ENCODE measurements around the gene MRPL23.
"Not testable (repeated sequence)": the region's sequence is repeated elsewhere in the genome, so short reads cannot be mapped to it uniquely, and the experiment has no call there.

The MRPL23 gene

DNA sequence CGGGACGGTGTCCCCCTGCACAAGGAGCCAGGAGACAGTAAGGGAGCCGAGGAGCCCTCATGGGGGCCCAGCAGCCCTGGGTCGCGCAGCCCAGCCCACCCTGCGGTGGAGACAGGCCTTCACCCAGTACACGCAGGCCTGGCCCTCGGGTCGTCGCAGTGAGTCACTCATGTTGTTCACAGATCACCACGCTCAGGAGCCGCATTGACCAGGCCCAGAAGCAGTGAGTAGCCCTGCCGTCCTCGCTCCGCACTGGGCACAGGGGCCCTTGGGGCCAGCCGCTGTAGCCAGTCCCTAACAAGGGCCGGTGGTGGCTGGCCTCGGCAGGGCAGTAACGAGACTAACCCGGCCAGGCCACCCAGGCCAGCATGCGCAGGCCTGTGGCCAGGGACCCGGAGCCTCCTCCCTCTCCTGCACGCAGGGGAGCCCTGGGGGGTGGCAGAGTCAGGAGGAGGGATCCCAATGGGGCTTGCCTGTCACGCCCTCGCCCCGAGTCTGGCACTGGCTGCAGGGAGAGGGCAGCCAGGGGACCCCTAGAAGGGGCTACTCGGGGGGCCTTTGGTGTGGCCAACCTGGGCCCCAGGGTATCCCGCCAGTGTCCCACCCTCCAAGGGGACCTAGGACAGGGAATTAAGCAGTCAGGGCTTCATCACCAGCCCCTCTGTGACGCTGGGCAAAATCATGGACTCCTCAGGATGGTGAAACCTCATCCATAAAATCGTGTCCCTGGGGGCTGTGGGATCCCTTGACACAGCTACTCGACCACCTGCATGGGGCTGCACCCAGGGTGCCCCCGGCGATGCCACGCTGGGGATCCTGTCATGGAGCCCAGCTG lies 10.1 kb upstream of the MRPL23 start:
- H3K4me1 ChIP-seq (ENCODE audit: control insufficient read depth in 1 of 2, insufficient read depth in 2 of 2, low read length in 2 of 2) = peaks cover 0 to 10% of the 10 kb centered on the region in 2 donors
- H3K4me3 ChIP-seq (ENCODE audit: low read depth in 1 of 2, low read length in 2 of 2) = no peak overlapping the region
- no peaks in the 10 kb centered on the region for H3K9me3 ChIP-seq (ENCODE audit: control insufficient read depth in 1 of 2, low read length in 2 of 2)
- H3K36me3 ChIP-seq (ENCODE audit: control insufficient read depth in 1 of 2, insufficient read depth in 2 of 2, low read length in 2 of 2) = no peaks in the 10 kb centered on the region
- no peak overlapping the region for H3K27ac ChIP-seq (ENCODE audit: low read length)
- H3K27me3 ChIP-seq (ENCODE audit: low read depth, low read length) = no peaks in the 10 kb centered on the region

DNA sequence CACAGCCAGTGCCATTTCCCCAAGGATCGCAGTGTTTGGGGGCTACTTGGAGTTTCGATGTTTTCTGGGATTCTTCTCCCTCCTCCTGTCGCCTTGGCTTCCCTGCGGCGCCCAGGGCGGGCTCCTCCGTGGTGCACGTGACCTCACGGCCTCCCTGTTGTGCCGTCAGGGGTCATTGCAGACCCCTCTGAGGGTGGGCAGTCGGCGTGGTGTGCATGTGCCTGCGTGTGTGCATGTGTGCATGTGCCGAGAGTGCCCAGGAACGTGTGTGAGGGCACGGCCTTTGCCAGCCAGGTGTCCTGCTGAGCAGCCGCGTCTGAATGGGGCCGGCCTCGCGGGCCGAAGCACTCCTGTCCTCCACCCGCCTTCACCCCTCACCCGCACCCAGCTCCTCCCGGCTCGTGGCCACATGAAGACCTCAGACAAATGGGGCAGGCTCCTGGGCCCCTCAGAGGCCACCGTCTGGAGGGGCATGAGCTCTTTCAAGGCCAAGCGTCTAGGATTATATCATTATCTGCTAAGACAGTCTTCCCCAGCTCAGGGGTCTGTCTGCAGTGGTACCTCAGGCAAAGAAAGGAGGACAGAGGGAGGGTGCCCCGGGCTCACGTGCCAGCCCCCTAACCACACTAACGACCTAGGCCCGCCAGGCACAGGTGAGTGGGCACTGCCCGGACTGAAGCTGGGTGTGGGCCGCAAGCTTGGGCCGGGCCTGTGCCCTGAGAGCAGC lies 9.4 kb upstream of the MRPL23 start:
- H3K27ac ChIP-seq (ENCODE audit: low read length) = no peak overlapping the region
- no peaks in the 10 kb centered on the region for H3K36me3 ChIP-seq (ENCODE audit: control insufficient read depth in 1 of 2, insufficient read depth in 2 of 2, low read length in 2 of 2)
- no peaks in the 10 kb centered on the region for H3K27me3 ChIP-seq (ENCODE audit: low read depth, low read length)
- peaks cover 0 to 10% of the 10 kb centered on the region in 2 donors for H3K4me1 ChIP-seq (ENCODE audit: control insufficient read depth in 1 of 2, insufficient read depth in 2 of 2, low read length in 2 of 2)
- no peak overlapping the region for H3K4me3 ChIP-seq (ENCODE audit: low read depth in 1 of 2, low read length in 2 of 2)
- no peaks in the 10 kb centered on the region for H3K9me3 ChIP-seq (ENCODE audit: control insufficient read depth in 1 of 2, low read length in 2 of 2)

DNA sequence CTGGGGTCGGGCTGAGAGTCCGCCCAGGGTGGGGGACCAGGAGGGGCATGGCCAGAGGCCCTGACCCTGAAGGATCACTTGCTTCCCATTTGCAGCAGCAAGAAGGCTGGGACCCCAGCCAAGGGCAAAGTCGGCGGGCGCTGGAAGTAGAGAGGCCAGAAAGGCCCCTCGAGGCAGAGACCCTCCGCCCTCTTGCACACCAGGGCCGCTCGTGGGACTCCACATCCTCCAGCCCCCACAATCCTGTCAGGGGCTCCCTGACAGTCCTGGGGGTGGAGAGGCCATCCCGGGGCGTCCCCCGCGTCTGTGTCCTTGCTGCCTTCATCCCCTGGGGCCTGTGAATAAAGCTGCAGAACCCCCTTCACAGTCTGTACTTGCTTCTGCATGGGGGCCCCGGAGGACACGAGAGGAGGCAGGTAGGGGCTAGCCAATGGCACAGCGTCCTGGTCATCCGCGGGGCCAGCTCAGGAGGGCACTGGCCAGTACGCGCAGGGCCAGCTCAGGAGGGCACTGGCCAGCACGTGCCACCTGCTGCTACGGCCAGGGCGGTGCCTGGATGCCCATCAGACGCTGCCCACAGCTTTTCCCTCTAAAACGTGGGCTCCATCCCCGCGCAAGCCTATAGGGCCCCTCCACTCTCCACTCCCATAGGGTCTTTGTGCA lies 8.7 kb upstream of the MRPL23 start:
- Histone ChIP-seq H3K4me3 (ENCODE audit: low read depth in 1 of 2, low read length in 2 of 2) (no peak overlapping the region), H3K4me1 (ENCODE audit: control insufficient read depth in 1 of 2, insufficient read depth in 2 of 2, low read length in 2 of 2) (peaks cover 0 to 10% of the 10 kb centered on the region in 2 donors), H3K36me3 (ENCODE audit: control insufficient read depth in 1 of 2, insufficient read depth in 2 of 2, low read length in 2 of 2) (no peaks in the 10 kb centered on the region), H3K27ac (ENCODE audit: low read length) (no peak overlapping the region), H3K9me3 (ENCODE audit: control insufficient read depth in 1 of 2, low read length in 2 of 2) (no peaks in the 10 kb centered on the region), H3K27me3 (ENCODE audit: low read depth, low read length) (no peaks in the 10 kb centered on the region)

DNA sequence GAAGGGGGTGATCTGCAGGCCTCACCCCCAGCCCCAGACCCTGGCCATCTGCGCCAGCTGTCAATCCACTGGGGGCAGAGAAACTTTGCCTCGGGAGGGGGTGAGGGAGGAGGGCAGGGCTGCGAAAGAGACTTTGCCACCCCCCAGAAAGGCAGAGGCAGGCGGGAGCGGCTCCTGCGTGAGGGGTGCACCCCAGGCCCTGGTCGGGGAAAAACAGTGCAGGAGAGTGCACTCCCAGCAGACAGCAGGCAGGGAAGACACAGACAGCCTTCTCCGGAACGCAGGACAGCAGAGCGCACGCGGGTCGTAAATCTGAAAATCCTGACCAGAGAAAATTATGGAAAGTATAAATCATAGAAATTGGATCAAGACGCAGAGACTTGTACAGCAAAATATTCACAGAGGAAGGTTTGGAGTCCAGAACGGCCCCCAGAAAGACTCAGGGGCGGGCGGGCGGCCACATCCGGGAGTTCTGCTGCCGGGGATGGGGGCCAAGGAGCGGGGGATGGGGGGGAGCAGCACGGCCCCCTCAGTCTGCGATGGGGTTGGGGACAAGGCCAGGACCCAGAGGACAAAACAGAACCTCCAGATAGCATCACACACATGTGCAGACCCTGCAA lies 8.0 kb upstream of the MRPL23 start:
- H3K9me3 ChIP-seq (ENCODE audit: control insufficient read depth in 1 of 2, low read length in 2 of 2) = no peaks in the 10 kb centered on the region
- no peaks in the 10 kb centered on the region for H3K36me3 ChIP-seq (ENCODE audit: control insufficient read depth in 1 of 2, insufficient read depth in 2 of 2, low read length in 2 of 2)
- peaks cover 0 to 10% of the 10 kb centered on the region in 2 donors for H3K4me1 ChIP-seq (ENCODE audit: control insufficient read depth in 1 of 2, insufficient read depth in 2 of 2, low read length in 2 of 2)
- H3K27me3 ChIP-seq (ENCODE audit: low read depth, low read length) = no peaks in the 10 kb centered on the region
- no peak overlapping the region for H3K27ac ChIP-seq (ENCODE audit: low read length)
- no peak overlapping the region for H3K4me3 ChIP-seq (ENCODE audit: low read depth in 1 of 2, low read length in 2 of 2)

DNA sequence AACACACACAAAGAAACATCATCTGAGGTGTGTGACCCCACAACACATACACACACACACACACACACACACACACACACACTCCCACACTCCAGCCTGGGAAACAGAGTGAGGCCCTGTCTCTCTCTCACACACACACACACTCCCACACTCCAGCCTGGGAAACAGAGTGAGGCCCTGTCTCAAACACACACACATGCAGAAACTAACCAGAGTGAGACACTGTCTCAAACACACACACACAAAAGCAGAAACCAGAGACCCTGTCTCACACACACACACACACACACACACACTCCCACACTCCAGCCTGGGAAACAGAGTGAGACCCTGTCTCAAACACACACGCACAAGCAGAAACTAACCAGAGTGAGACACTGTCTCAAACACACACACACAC lies 7.3 kb upstream of the MRPL23 start:
- not testable (repeated sequence) for H3K27ac ChIP-seq (ENCODE audit: low read length); H3K9me3 ChIP-seq (ENCODE audit: control insufficient read depth in 1 of 2, low read length in 2 of 2); H3K4me3 ChIP-seq (ENCODE audit: low read depth in 1 of 2, low read length in 2 of 2)

DNA sequence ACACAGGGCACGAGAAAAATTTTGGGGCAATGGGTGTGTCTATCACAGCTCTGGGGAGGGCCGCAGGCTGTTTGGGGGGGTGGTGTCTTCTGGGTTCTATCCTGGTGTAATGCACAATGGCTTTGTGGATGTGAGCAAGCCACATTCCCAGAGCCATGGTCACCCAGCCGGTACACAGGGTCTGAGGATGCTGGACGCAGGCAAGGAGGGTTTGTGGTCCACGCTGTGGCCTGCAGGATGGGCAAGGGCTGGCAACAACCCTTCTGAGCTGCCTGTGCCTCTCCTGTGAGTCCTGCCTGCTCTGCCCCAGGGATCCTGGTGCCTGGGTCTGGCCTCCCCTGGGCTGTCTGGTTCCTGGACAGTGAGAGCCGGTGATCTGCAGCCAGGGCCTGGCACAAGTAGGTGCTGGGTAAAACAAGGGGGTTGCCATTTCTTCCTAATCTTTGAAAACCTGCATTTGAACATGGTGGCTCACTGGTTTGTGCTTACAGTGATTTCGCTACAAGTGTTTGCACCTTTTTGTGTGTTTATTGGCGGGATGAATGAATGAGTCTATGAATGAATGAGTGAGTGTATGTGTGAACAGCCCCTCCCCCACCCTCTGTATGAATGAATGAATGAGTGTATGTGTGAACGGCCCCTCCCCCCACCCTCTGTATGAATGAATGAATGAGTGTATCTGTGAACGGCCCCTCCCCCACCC lies 4.4 kb upstream of the MRPL23 start:
- Histone ChIP-seq H3K4me3 (ENCODE audit: low read depth in 1 of 2, low read length in 2 of 2) (no peak overlapping the region), H3K27ac (ENCODE audit: low read length) (no peak overlapping the region), H3K27me3 (ENCODE audit: low read depth, low read length) (no peaks in the 10 kb centered on the region), H3K9me3 (ENCODE audit: control insufficient read depth in 1 of 2, low read length in 2 of 2) (no peaks in the 10 kb centered on the region), H3K36me3 (ENCODE audit: control insufficient read depth in 1 of 2, insufficient read depth in 2 of 2, low read length in 2 of 2) (no peaks in the 10 kb centered on the region), H3K4me1 (ENCODE audit: control insufficient read depth in 1 of 2, insufficient read depth in 2 of 2, low read length in 2 of 2) (peaks cover 0 to 10% of the 10 kb centered on the region in 2 donors)

More for the DNA sequence above, 7.3 kb upstream of the MRPL23 start:
- H3K4me1 ChIP-seq (ENCODE audit: control insufficient read depth in 1 of 2, insufficient read depth in 2 of 2, low read length in 2 of 2) = peaks cover 0 to 10% of the 10 kb centered on the region in 2 donors
- H3K27me3 ChIP-seq (ENCODE audit: low read depth, low read length); H3K36me3 ChIP-seq (ENCODE audit: control insufficient read depth in 1 of 2, insufficient read depth in 2 of 2, low read length in 2 of 2): not testable (repeated sequence)

DNA sequence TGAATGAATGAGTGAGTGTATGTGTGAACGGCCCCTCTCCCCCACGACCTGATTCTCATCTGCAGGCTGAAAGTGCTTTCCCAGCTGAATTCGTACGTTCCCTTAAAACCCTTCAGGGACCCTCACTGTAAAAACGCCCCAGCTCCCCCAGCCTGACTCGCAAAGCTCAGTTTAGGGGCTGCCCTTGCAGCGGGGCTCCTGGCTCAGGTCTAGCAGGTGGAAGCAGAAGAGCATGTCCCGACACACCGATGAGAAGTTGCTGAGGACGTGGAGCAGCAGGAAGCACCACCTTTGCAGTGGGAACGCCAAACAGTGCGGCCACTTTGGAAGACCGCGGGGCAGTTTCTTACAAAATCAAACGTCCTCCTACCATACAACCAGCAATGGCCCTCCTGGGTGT lies 3.6 kb upstream of the MRPL23 start:
- Histone ChIP-seq H3K4me1 (ENCODE audit: control insufficient read depth in 1 of 2, insufficient read depth in 2 of 2, low read length in 2 of 2) (peaks cover 0 to 8% of the 10 kb centered on the region in 2 donors), H3K27ac (ENCODE audit: low read length) (no peak overlapping the region), H3K4me3 (ENCODE audit: low read depth in 1 of 2, low read length in 2 of 2) (no peak overlapping the region), H3K36me3 (ENCODE audit: control insufficient read depth in 1 of 2, insufficient read depth in 2 of 2, low read length in 2 of 2) (no peaks in the 10 kb centered on the region), H3K9me3 (ENCODE audit: control insufficient read depth in 1 of 2, low read length in 2 of 2) (no peaks in the 10 kb centered on the region), H3K27me3 (ENCODE audit: low read depth, low read length) (no peaks in the 10 kb centered on the region)

DNA sequence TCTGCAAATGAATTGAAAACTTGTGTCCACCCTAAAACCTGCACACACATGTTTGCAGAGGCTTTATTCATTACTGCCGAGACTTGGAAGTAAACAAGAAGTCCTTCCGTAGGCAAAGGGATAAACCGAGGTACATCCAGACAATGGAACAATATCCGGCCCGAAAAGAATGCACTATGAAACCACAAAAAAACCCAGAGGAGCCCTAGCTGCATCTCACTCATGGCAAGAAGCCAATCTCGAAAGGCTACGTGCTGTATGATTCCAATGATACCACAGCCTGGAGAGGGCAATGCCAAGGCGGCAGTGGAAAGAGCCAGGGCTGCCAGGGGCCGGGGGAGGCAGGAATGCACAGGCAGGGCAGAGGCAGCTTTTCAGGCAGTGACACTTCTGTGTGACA lies 3.2 kb upstream of the MRPL23 start:
- no peak overlapping the region for H3K4me3 ChIP-seq (ENCODE audit: low read depth in 1 of 2, low read length in 2 of 2)
- H3K27me3 ChIP-seq (ENCODE audit: low read depth, low read length) = no peaks in the 10 kb centered on the region
- H3K27ac ChIP-seq (ENCODE audit: low read length) = no peak overlapping the region
- no peaks in the 10 kb centered on the region for H3K9me3 ChIP-seq (ENCODE audit: control insufficient read depth in 1 of 2, low read length in 2 of 2)
- peaks cover 0 to 4% of the 10 kb centered on the region in 2 donors for H3K4me1 ChIP-seq (ENCODE audit: control insufficient read depth in 1 of 2, insufficient read depth in 2 of 2, low read length in 2 of 2)
- H3K36me3 ChIP-seq (ENCODE audit: control insufficient read depth in 1 of 2, insufficient read depth in 2 of 2, low read length in 2 of 2) = no peaks in the 10 kb centered on the region

DNA sequence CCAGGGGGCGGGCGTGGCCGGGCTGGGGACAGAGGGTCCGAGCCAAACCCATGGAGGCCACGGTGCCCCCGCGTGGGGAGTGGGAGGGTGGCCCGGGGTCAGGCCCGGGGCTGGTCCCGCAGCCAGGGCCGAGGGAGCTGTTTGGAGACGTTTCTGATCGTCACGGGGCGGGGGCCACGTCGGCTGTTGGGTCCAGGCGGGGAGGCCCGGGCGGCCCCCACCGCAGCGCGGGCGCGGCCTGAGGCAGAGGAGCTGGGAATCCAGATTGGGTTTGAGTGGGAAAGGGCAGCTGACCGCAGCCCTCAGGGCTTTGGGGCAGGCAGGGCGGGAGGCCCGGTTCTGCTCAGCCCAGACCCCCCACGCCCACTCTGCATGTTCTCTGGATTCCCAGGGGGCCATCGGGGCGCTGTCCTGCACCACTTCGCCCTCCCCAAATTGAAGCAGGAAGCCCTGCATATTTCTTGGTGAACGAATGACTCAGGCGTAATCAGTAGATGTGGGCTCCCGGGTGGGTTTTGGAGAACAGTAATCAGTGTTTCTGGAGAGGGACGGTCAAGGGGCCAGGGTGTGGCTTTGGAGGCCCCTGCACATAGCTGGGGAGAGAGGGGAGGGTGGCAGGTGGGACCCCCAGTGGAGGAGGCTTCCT lies 583 bp downstream of the MRPL23 start:
- Histone ChIP-seq H3K9me3 (ENCODE audit: control insufficient read depth in 1 of 2, low read length in 2 of 2) (no peaks in the 10 kb centered on the region), H3K4me3 (ENCODE audit: low read depth in 1 of 2, low read length in 2 of 2) (no peak overlapping the region), H3K4me1 (ENCODE audit: control insufficient read depth in 1 of 2, insufficient read depth in 2 of 2, low read length in 2 of 2) (no peaks in the 10 kb centered on the region), H3K36me3 (ENCODE audit: control insufficient read depth in 1 of 2, insufficient read depth in 2 of 2, low read length in 2 of 2) (no peaks in the 10 kb centered on the region), H3K27me3 (ENCODE audit: low read depth, low read length) (no peaks in the 10 kb centered on the region), H3K27ac (ENCODE audit: low read length) (no peak overlapping the region)

DNA sequence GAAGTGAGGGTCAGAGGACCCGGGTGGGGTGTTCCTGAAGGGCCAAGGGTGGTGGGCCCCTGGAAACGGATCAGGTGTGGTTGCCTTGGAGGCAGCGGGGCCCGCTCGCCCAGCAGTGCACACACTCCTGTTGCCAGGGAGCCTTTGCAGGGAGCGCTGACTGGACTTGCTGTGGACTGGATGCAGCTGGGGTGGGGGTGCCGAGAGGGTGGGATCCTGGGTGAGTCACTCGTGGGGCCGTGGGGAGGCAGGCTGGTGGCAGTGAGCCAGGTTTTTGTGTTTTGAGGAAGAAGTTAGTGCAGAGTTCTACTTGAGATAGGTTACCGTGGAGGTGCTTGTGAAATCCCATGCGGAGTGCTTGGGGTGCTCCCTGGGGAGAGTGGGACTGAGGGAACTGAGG lies 1.3 kb downstream of the MRPL23 start:
- Histone ChIP-seq H3K4me1 (ENCODE audit: control insufficient read depth in 1 of 2, insufficient read depth in 2 of 2, low read length in 2 of 2) (no peaks in the 10 kb centered on the region), H3K36me3 (ENCODE audit: control insufficient read depth in 1 of 2, insufficient read depth in 2 of 2, low read length in 2 of 2) (no peaks in the 10 kb centered on the region), H3K9me3 (ENCODE audit: control insufficient read depth in 1 of 2, low read length in 2 of 2) (no peaks in the 10 kb centered on the region), H3K27ac (ENCODE audit: low read length) (no peak overlapping the region), H3K4me3 (ENCODE audit: low read depth in 1 of 2, low read length in 2 of 2) (no peak overlapping the region), H3K27me3 (ENCODE audit: low read depth, low read length) (no peaks in the 10 kb centered on the region)
